BLaER1 treated with 17β-estradiol and CSF1 and Interleukin-3, amounts not matched to agents 10 nM and 100 nM (cell line): ENCODE measurements around the gene TRMU.
"Not testable (repeated sequence)": the region's sequence is repeated elsewhere in the genome, so short reads cannot be mapped to it uniquely, and the experiment has no call there.

Source experiments
- H3K27ac ChIP-seq, 11 experiments: shearing (Covaris generic); formaldehyde crosslinking; 2 replicates each; pipeline ENCODE4 v1.8.1; 2022
- H3K27me3 ChIP-seq, 11 experiments: shearing (Covaris generic); formaldehyde crosslinking; 2 replicates each; pipeline ENCODE4 v1.8.1; 2022
- H3K36me3 ChIP-seq, 11 experiments: shearing (Covaris generic); formaldehyde crosslinking; 2 replicates each; pipeline ENCODE4 v1.8.1; 2022
- H3K4me1 ChIP-seq, 10 experiments: shearing (Covaris generic); formaldehyde crosslinking; 2 replicates each; pipeline ENCODE4 v1.8.1; 2022
- H3K4me2 ChIP-seq, 11 experiments: shearing (Covaris generic); formaldehyde crosslinking; 2 replicates each; pipeline ENCODE4 v1.8.1; 2022
- H3K4me3 ChIP-seq, 10 experiments: shearing (Covaris generic); formaldehyde crosslinking; 2 replicates each; pipeline ENCODE4 v1.8.1; 2022
- H3K9ac ChIP-seq, 11 experiments: shearing (Covaris generic); formaldehyde crosslinking; 2 replicates each; pipeline ENCODE4 v1.8.1; 2022
- H3K9me3 ChIP-seq, 11 experiments: shearing (Covaris generic); formaldehyde crosslinking; replicated peaks in 1 of 11; 2 replicates each; pipeline ENCODE4 v1.8.1; 2022
- H4K20me1 ChIP-seq, 11 experiments: shearing (Covaris generic); formaldehyde crosslinking; 2 replicates each; pipeline ENCODE4 v1.8.1; 2022
- Cebpa-rat ChIP-seq, 11 experiments: shearing (Covaris generic); IDR thresholded peaks; 2 replicates each; pipeline ENCODE4 v1.8.1; 2022

Gene TRMU

GRCh38 chr22:46397514-46397913, 62.0 kb downstream of the TRMU start:
- no peak for TF ChIP-seq Cebpa-rat (IDR thresholded peaks at IDR 0.05)
- no peak overlapping the region for H3K4me3 ChIP-seq
- no peaks in the 10 kb centered on the region for H3K27me3 ChIP-seq
- no peak overlapping the region for H3K27ac ChIP-seq
- H3K4me1 ChIP-seq = peaks cover 0 to 26% (median 11%) of the 10 kb centered on the region in 10 experiments; a peak in 15 of 20 replicates
- peaks cover 0 to 4% (median 0%) of the 10 kb centered on the region in 11 experiments; a peak in 1 of 22 replicates for H3K36me3 ChIP-seq
- H4K20me1 ChIP-seq = peaks cover 0 to 4% (median 0%) of the 10 kb centered on the region in 11 experiments; a peak in 1 of 22 replicates
- H3K9ac ChIP-seq = no peak overlapping the region
- no peak overlapping the region for H3K4me2 ChIP-seq
- H3K9me3 ChIP-seq = no peaks in the 10 kb centered on the region

GRCh38 chr22:46397951-46398350, 62.4 kb downstream of the TRMU start:
- Histone ChIP-seq H3K36me3 (peaks cover 0 to 4% (median 0%) of the 10 kb centered on the region in 11 experiments; a peak in 1 of 22 replicates), H3K9me3 (no peaks in the 10 kb centered on the region), H3K27me3 (no peaks in the 10 kb centered on the region), H3K27ac (no peak overlapping the region), H3K9ac (no peak overlapping the region), H3K4me1 (peaks cover 0 to 26% (median 11%) of the 10 kb centered on the region in 10 experiments; a peak in 15 of 20 replicates), H4K20me1 (peaks cover 0 to 4% (median 0%) of the 10 kb centered on the region in 11 experiments; a peak in 1 of 22 replicates), H3K4me3 (no peak overlapping the region), H3K4me2 (no peak overlapping the region)
- TF ChIP-seq Cebpa-rat (IDR thresholded peaks at IDR 0.05) = no peak

- Histone ChIP-seq H3K4me3 (no peak overlapping the region), H3K36me3 (peaks cover 0 to 4% (median 0%) of the 10 kb centered on the region in 11 experiments; a peak in 1 of 22 replicates), H4K20me1 (peaks cover 0 to 4% (median 0%) of the 10 kb centered on the region in 11 experiments; a peak in 1 of 22 replicates), H3K9ac (no peak overlapping the region), H3K4me2 (peak overlapping the region in 7 of 11 experiments; percentile 33 to 64 (median 42); a peak in 14 of 22 replicates), H3K4me1 (peaks cover 0 to 26% (median 11%) of the 10 kb centered on the region in 10 experiments; a peak in 15 of 20 replicates), H3K27ac (no peak overlapping the region), H3K9me3 (no peaks in the 10 kb centered on the region), H3K27me3 (no peaks in the 10 kb centered on the region)
- no peak for TF ChIP-seq Cebpa-rat (IDR thresholded peaks at IDR 0.05)
Observed at GRCh38 chr22:46399251-46400024, 63.9 kb downstream of the TRMU start.

GRCh38 chr22:46401370-46401769, 65.9 kb downstream of the TRMU start:
- TF ChIP-seq Cebpa-rat (IDR thresholded peaks at IDR 0.05) = no peak
- H3K9me3 ChIP-seq = no peaks in the 10 kb centered on the region

DNA sequence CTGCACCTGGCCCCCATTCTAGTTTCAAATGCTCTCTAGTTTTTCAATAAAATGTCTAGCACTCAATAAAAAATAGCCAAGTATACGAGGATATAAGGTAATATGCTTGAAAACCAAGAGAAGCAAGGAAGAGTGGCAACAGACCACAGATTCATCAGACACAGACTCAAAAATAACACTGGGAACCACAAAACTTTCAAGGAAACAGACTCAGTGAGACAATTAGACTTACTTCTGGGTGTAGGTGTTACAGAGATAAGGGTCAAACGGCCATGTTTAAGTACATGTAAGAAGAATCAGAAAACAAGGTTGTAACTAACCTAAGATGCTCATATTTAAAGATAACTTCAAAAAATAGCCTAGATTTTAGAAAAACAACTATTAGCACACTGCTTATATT, 67.0 kb downstream of the TRMU start:
- TF ChIP-seq Cebpa-rat (IDR thresholded peaks at IDR 0.05) = no peak
- Histone ChIP-seq H4K20me1 (peaks cover 0 to 5% (median 0%) of the 10 kb centered on the region in 11 experiments; a peak in 2 of 22 replicates), H3K9ac (no peak overlapping the region), H3K4me1 (peaks cover 0 to 26% (median 11%) of the 10 kb centered on the region in 10 experiments; a peak in 15 of 20 replicates), H3K4me3 (no peak overlapping the region), H3K9me3 (no peaks in the 10 kb centered on the region), H3K36me3 (no peaks in the 10 kb centered on the region), H3K4me2 (no peak overlapping the region; a peak in 2 of 22 replicates), H3K27ac (no peak overlapping the region), H3K27me3 (no peaks in the 10 kb centered on the region)

More at GRCh38 chr22:46401370-46401769, 65.9 kb downstream of the TRMU start:
- Histone ChIP-seq H3K4me2 (peak overlapping the region in 3 of 11 experiments; percentile 24 to 40 (median 32); a peak in 3 of 22 replicates), H4K20me1 (peaks cover 0 to 4% (median 0%) of the 10 kb centered on the region in 11 experiments; a peak in 1 of 22 replicates), H3K4me1 (peaks cover 0 to 26% (median 11%) of the 10 kb centered on the region in 10 experiments; a peak in 15 of 20 replicates), H3K27me3 (no peaks in the 10 kb centered on the region), H3K4me3 (no peak overlapping the region), H3K27ac (no peak overlapping the region), H3K9ac (no peak overlapping the region), H3K36me3 (no peaks in the 10 kb centered on the region)

DNA sequence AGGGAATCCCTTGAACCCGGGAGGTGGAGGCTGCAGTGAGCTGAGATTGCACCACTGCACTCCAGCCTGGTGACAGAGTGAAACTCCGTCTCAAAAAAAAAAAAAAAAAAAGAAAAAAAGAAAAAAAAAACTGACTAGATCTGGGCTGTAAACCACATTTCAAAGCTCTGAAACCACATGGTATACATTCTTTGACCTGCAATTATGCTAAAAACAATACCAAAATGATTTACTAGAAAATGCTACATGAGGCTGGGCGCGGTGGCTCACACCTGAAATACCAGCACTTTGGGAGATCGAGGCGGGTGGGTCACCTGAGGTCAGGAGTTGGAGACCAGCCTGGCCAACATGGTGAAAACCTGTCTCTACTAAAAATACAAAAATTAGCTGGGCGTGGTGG, 68.4 kb downstream of the TRMU start:
- not testable (repeated sequence) for H3K4me2 ChIP-seq, H3K27ac ChIP-seq, H3K4me3 ChIP-seq, H3K9ac ChIP-seq, H3K36me3 ChIP-seq, H3K27me3 ChIP-seq, H4K20me1 ChIP-seq, H3K9me3 ChIP-seq
- peaks cover 0 to 22% (median 8%) of the 10 kb centered on the region in 10 experiments; a peak in 15 of 20 replicates for H3K4me1 ChIP-seq

GRCh38 chr22:46405901-46406300, 70.4 kb downstream of the TRMU start:
- Histone ChIP-seq H3K27me3 (no peaks in the 10 kb centered on the region), H3K4me2 (no peak overlapping the region), H3K9me3 (no peaks in the 10 kb centered on the region), H4K20me1 (peaks cover 0 to 11% (median 0%) of the 10 kb centered on the region in 11 experiments; a peak in 3 of 22 replicates), H3K36me3 (no peaks in the 10 kb centered on the region), H3K4me1 (peaks cover 0 to 13% (median 0%) of the 10 kb centered on the region in 10 experiments; a peak in 5 of 20 replicates), H3K27ac (no peak overlapping the region), H3K4me3 (no peak overlapping the region), H3K9ac (no peak overlapping the region)
- TF ChIP-seq Cebpa-rat (IDR thresholded peaks at IDR 0.05) = no peak

DNA sequence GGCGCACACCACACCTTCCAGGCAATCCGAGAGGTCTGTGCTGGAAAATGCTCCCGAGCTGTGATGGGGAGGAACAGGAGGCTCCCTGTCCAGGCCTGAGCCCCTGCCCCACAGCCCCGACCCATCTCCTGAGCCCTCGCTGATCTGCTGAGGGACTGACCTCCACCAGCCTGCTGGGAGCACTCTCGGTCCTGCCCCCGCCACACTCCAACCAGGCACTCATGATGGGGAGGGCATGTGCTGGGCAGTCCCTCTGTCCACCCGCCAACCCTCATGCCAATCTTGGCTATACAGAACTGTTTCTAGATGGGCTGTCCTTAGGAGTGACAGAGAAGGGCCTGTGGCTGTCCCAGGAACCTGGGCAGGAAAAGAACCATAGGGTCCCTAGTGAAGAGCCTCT, 70.8 kb downstream of the TRMU start:
- Histone ChIP-seq H3K4me1 (peaks cover 0 to 13% (median 0%) of the 10 kb centered on the region in 10 experiments; a peak in 5 of 20 replicates), H3K9ac (no peak overlapping the region), H4K20me1 (peaks cover 0 to 11% (median 0%) of the 10 kb centered on the region in 11 experiments; a peak in 3 of 22 replicates), H3K4me3 (no peak overlapping the region), H3K9me3 (no peaks in the 10 kb centered on the region), H3K36me3 (no peaks in the 10 kb centered on the region), H3K27ac (no peak overlapping the region), H3K27me3 (no peaks in the 10 kb centered on the region), H3K4me2 (no peak overlapping the region)
- no peak for TF ChIP-seq Cebpa-rat (IDR thresholded peaks at IDR 0.05)

DNA sequence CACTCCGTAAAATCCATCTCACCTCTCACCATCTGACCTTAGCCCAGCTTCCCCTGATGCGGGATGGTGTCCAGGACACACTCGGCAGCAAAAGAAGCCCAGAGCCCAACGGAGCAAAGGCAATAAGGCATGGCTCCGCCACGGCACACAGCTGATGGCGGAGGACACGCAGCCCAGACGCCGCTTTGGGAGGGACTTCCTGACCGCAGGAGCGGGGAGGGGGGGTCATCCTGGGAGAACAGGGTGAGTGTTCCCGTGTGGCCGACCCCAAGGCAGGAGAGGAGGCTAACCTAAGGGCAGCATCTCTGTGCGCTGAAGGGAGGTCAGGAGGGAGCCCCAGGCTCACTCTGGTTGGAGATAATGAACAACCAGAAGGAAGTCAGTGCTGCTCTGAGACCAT, 71.3 kb downstream of the TRMU start:
- Histone ChIP-seq H3K4me2 (no peak overlapping the region), H4K20me1 (peaks cover 0 to 11% (median 0%) of the 10 kb centered on the region in 11 experiments; a peak in 3 of 22 replicates), H3K4me3 (no peak overlapping the region), H3K4me1 (peaks cover 0 to 8% (median 0%) of the 10 kb centered on the region in 10 experiments; a peak in 5 of 20 replicates), H3K27me3 (no peaks in the 10 kb centered on the region), H3K27ac (no peak overlapping the region), H3K36me3 (no peaks in the 10 kb centered on the region), H3K9ac (no peak overlapping the region), H3K9me3 (no peaks in the 10 kb centered on the region)
- no peak for TF ChIP-seq Cebpa-rat (IDR thresholded peaks at IDR 0.05)
